RWPE1 (cell line): ENCODE results near the gene MAGEA8.
"Not testable (repeated sequence)": the region's sequence is repeated elsewhere in the genome, so short reads cannot be mapped to it uniquely, and the experiment has no call there.

Experiments
- CTCF ChIA-PET: fragments of 350-600 bp; sonication (Branson Sonifier 250); formaldehyde crosslinking; extraction: SDS; loops from one replicate; lab custom pipeline; 2021; lab: Yijun Ruan, JAX
- POLR2A ChIA-PET: fragments of 400-600 bp; formaldehyde crosslinking; extraction: SDS; loops from one replicate; lab custom pipeline; 2020; ENCODE audit warnings: antibody characterized with exemption; ENCODE audit not compliant: low non-redundant PET; lab: Yijun Ruan, JAX
- DNase-seq: peaks from one replicate; pipeline ENCODE4 v3.0.0; 2012; ENCODE audit warnings: low spot score
- H3K27ac ChIP-seq: fragments of 450-650 bp; 2 replicates; pipeline ENCODE4 v1.5.1; 2017
- CTCF ChIP-seq: fragments of 450-650 bp; conservative IDR thresholded peaks from 2 replicates; pipeline ENCODE4 v1.5.1; 2017; ENCODE audit warnings: low read depth, mild to moderate bottlenecking

The MAGEA8 gene

GRCh38 chrX:149881081-149881711, at the start of gene MAGEA8:
Gene MAGEA8, plus strand, starts transcription at chrX:149881183. Its CDS starts 3,090 bp downstream, at chrX:149884273.
- POLR2A ChIA-PET = no interaction called here
- CTCF ChIA-PET = interaction anchor here (1.3 kb wide), 1 partner anchor 10 kb away, joined by 9 read pairs; no protein-coding TSS in a partner anchor
- no peak within 1 kb of the TSS for H3K27ac ChIP-seq

GRCh38 chrX:149831473-149831872, 49.5 kb upstream of the MAGEA8 start:
- ChIA-PET POLR2A (no interaction called here), CTCF (no interaction called here)
- TF ChIP-seq CTCF = no peak
- no peak overlapping the region for H3K27ac ChIP-seq
- DNase-seq = no peak

More at GRCh38 chrX:149881081-149881711, at the start of gene MAGEA8:
- TF ChIP-seq CTCF = no peak
- no peak for DNase-seq

GRCh38 chrX:149836728-149837127, 44.3 kb upstream of the MAGEA8 start:
- DNase-seq, CTCF ChIA-PET, POLR2A ChIA-PET, H3K27ac ChIP-seq: not testable (repeated sequence)

- H3K27ac ChIP-seq = no peak overlapping the region
- ChIA-PET CTCF (no interaction called here), POLR2A (no interaction called here)
- no peak for TF ChIP-seq CTCF
- no peak for DNase-seq
These were observed 43.8 kb upstream of the MAGEA8 start for GRCh38 chrX:149837167-149837566.

GRCh38 chrX:149837639-149838038, 43.3 kb upstream of the MAGEA8 start:
- POLR2A ChIA-PET = no interaction called here
- no peak for TF ChIP-seq CTCF
- H3K27ac ChIP-seq = no peak overlapping the region
- CTCF ChIA-PET = no interaction called here
- DNase-seq = no peak

- ChIA-PET POLR2A (no interaction called here), CTCF (no interaction called here)
- DNase-seq = no peak
- TF ChIP-seq CTCF = no peak
- no peak overlapping the region for H3K27ac ChIP-seq
These were observed 39.1 kb upstream of the MAGEA8 start for GRCh38 chrX:149841929-149842328.

- ChIA-PET POLR2A (no interaction called here), CTCF (no interaction called here)
- no peak for DNase-seq
- H3K27ac ChIP-seq = no peak overlapping the region
- no peak for TF ChIP-seq CTCF
These were observed 35.6 kb upstream of the MAGEA8 start for GRCh38 chrX:149845385-149845784.
